Adrenal gland (tissue), 12 donors: ENCODE measurements around the gene CDH2. TPM values are rescaled to one million over a fixed set of nuclear protein-coding genes. Genes with fewer than 3 reads are reported as not detected.

Experiments
- DNase-seq, 7 donors: peaks; one replicate each; pipeline ENCODE4 v3.0.0-alpha.2; 2019 to 2020
- H3K27ac ChIP-seq, 5 donors: fragments of 200-600 bp; sonication (generic) in 4 of 5; 1 replicate in 3 of 5; 2 replicates in 2 of 5; pipeline versions ENCODE4 v1.5.1 to v1.8.0; 2016 to 2020; ENCODE audit warnings: mild to moderate bottlenecking in 1 of 5
- H3K27me3 ChIP-seq: fragments of 200-600 bp; 2 replicates; pipeline ENCODE4 v1.8.0; 2021
- H3K36me3 ChIP-seq, 2 donors: fragments of 200-600 bp; replicated peaks in 1 of 2; 1 replicate in 1 of 2; 2 replicates in 1 of 2; pipeline versions ENCODE4 v1.5.1 to v1.8.0; 2018 to 2022
- H3K4me1 ChIP-seq, 2 donors: fragments of 200-600 bp; replicated peaks in 1 of 2; 1 replicate in 1 of 2; 2 replicates in 1 of 2; pipeline versions ENCODE4 v1.5.1 to v1.8.0; 2018 to 2021
- H3K4me3 ChIP-seq, 4 donors: fragments of 200-600 bp; sonication (generic) in 3 of 4; one replicate each; pipeline ENCODE4 v1.5.1; 2016 to 2018
- H3K9me3 ChIP-seq, 3 donors: fragments of 200-600 bp; sonication (generic) in 1 of 3; replicated peaks in 1 of 3; 1 replicate in 2 of 3; 2 replicates in 1 of 3; pipeline versions ENCODE4 v1.5.1 to v1.8.0; 2016 to 2021
- POLR2A ChIP-seq, 2 donors: fragments of 450-650 bp; IDR thresholded peaks; one replicate each; pipeline ENCODE4 v1.6.1; 2017; ENCODE audit warnings: antibody characterized with exemption in 2 of 2, mild to moderate bottlenecking in 2 of 2, moderate library complexity in 1 of 2
- WGBS, 4 donors: extraction: QIAGEN DNeasy Blood & Tissue Kit in 2 of 4; methylation state at CpG; one replicate each; pipeline versions ENCODE4 v1.1.5 to v1.1.7; 2013 to 2017; 5-methylcytosine and 5-hydroxymethylcytosine counted together
- intact Hi-C, 2 donors: fragments of 100-400 bp; cut with DNase I; formaldehyde crosslinking; loops; one replicate each; pipeline versions ENCODE4 v1.14.1 to v1.15.0; 2022 to 2023
- polyA plus RNA-seq, 3 donors: library from polyadenylated mRNA; stranded (reverse); fragments of 200-250 nt in 2 of 3; fragments of 350-450 nt in 1 of 3; fragmentation: Illumina TruSeq in 1 of 3; extraction: RNeasy Lipid Tissue Mini Kit (QIAGEN cat#74804) in 1 of 3; gene quantifications; one replicate each; pipeline ENCODE4 v1.2.3, GENCODE V29; 2013 to 2014
- total RNA-seq, 9 donors: library from RNA; depleted of rRNA in 4 of 9; stranded (reverse); fragments of >200 nt in 4 of 9; fragments of 120-200 nt in 1 of 9; fragmentation: NEBNext Ultra II Directional in 1 of 9; extraction: Animal tissue kit (Norgen Biotek cat#: 25700) in 1 of 9; gene quantifications; one replicate each; pipeline versions ENCODE4 v1.1.0 to v1.2.4, GENCODE V29; 2013 to 2023
- TF ChIP-seq, protein P1 (sequence below), 6 experiments: fragments of 450-650 bp in 4 of 6; fragments of 200-600 bp in 2 of 6; sonication (generic) in 1 of 6; IDR thresholded peaks; 1 replicate in 5 of 6; 2 replicates in 1 of 6; pipeline versions ENCODE4 v1.5.1 to v1.8.0; 2016 to 2021; ENCODE audit warnings: antibody characterized with exemption in 6 of 6, mild to moderate bottlenecking in 2 of 6, moderate library complexity in 1 of 6
- donor health status: healthy with polysubstance abuse.
- donor health status: Bipolar disorder and iron deficiency.
- donor health status: DM: yes; HTN: yes; CAD: no.
- donor health status: DM: no; HTN: no; CAD: no.
- donor health status: DM: no; HTN: no; CAD: no.
- donor health status: DM: yes; HTN: yes; CAD: no.

The CDH2 gene
- total and polyA plus RNA-seq, 12 donors, result 13.9 to 305 (median 129) TPM

DNA sequence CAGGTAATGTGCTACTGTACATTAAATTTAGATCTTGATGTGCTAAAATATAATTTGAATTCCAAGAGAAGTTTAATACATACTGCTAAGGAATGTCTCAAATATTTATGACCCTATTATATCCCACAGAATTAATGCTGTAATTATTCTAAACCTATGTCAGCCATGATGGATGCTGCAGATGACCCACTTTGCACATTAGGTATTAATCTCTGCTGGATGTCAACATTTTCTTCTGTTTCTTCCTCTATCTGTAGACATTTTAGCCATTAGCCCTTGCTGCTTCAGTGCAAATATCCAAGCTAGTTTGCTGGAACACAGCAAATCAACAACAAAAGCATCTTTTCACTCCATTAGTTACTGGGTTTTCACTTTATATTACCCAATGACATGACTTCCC is 164.6 kb downstream of the CDH2 start:
- intact Hi-C loops, result no loop called here
- Histone ChIP-seq H3K4me1 (no peaks in the 10 kb centered on the region), H3K36me3 (peaks cover 0 to 4% of the 10 kb centered on the region in 2 donors), H3K27me3 (no peaks in the 10 kb centered on the region), H3K4me3 (no peak overlapping the region), H3K27ac (no peak overlapping the region), H3K9me3 (no peaks in the 10 kb centered on the region)
- no peak for DNase-seq
- no peak for TF ChIP-seq POLR2A (IDR thresholded peaks at IDR 0.05)
- TF ChIP-seq, protein P1, sequence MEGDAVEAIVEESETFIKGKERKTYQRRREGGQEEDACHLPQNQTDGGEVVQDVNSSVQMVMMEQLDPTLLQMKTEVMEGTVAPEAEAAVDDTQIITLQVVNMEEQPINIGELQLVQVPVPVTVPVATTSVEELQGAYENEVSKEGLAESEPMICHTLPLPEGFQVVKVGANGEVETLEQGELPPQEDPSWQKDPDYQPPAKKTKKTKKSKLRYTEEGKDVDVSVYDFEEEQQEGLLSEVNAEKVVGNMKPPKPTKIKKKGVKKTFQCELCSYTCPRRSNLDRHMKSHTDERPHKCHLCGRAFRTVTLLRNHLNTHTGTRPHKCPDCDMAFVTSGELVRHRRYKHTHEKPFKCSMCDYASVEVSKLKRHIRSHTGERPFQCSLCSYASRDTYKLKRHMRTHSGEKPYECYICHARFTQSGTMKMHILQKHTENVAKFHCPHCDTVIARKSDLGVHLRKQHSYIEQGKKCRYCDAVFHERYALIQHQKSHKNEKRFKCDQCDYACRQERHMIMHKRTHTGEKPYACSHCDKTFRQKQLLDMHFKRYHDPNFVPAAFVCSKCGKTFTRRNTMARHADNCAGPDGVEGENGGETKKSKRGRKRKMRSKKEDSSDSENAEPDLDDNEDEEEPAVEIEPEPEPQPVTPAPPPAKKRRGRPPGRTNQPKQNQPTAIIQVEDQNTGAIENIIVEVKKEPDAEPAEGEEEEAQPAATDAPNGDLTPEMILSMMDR (IDR thresholded peaks at IDR 0.05), result no peak

DNA sequence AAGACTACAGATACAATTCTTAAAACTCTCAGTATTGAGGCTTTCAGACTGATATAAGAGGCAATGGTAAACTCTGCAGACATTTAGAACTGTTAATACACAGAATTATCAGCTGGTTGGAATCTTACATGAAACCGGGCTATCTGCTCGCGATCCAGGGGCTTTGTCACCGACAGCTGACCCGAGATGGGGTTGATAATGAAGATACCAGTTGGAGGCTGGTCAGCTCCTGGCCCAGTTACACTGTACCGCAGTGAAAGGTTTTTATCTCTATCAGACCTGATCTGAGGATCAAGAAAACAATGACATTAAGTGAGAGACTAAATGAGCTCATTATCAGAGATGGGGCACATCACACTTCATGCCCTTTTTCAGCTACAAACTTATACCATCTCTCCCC is 167.3 kb downstream of the CDH2 start:
- 54 to 77% (median 64%) methylated on average over 6 of the region's 6 CpGs for WGBS, 4 donors
- Histone ChIP-seq H3K4me3 (no peak overlapping the region), H3K27ac (no peak overlapping the region), H3K9me3 (no peaks in the 10 kb centered on the region), H3K27me3 (no peaks in the 10 kb centered on the region), H3K4me1 (no peaks in the 10 kb centered on the region), H3K36me3 (peaks cover 0 to 4% of the 10 kb centered on the region in 2 donors)
- intact Hi-C loops, result loop anchor here (10.0 kb wide), 1 partner anchor 165 kb away; the partner anchor contains the start of gene CDH2 (in 2 of the 2)
- TF ChIP-seq, protein P1 (IDR thresholded peaks at IDR 0.05), result no peak
- no peak for TF ChIP-seq POLR2A (IDR thresholded peaks at IDR 0.05)
- no peak for DNase-seq

DNA sequence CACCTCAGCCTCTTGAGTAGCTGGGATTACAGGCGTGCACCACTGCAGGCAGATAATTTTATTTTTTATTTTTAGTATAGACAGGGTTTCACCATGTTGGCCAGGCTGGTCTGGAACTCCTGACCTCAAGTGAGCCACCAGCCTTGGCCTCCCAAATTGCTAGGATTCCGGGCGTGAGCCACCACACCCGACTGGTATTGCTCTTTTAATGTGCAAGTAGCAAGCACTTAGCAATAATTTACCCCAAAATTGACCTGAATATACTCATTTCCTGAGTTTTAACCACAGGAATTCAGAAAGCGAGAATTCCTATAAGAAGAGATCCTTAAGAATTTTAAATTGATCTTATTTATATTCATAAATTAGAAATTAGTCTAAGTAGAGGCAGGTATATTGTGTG is 169.1 kb downstream of the CDH2 start:
- 91 to 94% (median 92%) methylated on average over 5 of the region's 5 CpGs for WGBS, 4 donors
- intact Hi-C loops, result loop anchor here (10.0 kb wide), 1 partner anchor 167 kb away; the partner anchor contains the start of gene CDH2 (in 2 of the 2)
- Histone ChIP-seq H3K27ac (no peak overlapping the region), H3K27me3 (no peaks in the 10 kb centered on the region), H3K9me3 (no peaks in the 10 kb centered on the region), H3K4me1 (no peaks in the 10 kb centered on the region), H3K4me3 (no peak overlapping the region), H3K36me3 (peaks cover 0 to 4% of the 10 kb centered on the region in 2 donors)
- TF ChIP-seq POLR2A (IDR thresholded peaks at IDR 0.05), result no peak
- TF ChIP-seq, protein P1 (IDR thresholded peaks at IDR 0.05), result no peak
- no peak for DNase-seq

DNA sequence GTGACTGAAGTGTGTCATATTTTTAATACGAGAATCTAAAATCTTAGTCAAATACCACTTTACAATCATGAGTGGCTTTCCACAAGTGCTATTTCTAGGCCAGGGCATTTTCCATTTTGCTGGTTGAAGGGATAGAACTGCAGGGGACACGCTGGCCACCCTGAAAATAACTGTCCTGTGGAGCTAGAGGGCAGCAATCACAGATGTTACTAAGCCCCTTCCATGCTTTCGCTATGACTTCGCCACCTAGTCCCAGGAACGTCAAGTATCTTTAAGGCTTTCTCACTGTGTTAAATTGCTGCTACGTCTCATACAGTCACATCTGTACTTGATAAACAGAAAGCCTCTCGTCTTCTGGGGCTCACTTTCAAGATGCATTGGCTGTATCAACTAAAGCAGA is 171.8 kb downstream of the CDH2 start:
- WGBS, 4 donors, result 90 to 92% (median 91%) methylated on average over 7 of the region's 7 CpGs
- H3K36me3 ChIP-seq, result no peaks in the 10 kb centered on the region

More for the DNA sequence above, 171.8 kb downstream of the CDH2 start:
- Histone ChIP-seq H3K4me1 (no peaks in the 10 kb centered on the region), H3K27me3 (no peaks in the 10 kb centered on the region), H3K9me3 (no peaks in the 10 kb centered on the region), H3K27ac (no peak overlapping the region), H3K4me3 (no peak overlapping the region)
- no peak for DNase-seq
- TF ChIP-seq, protein P1 (IDR thresholded peaks at IDR 0.05), result no peak
- no peak for TF ChIP-seq POLR2A (IDR thresholded peaks at IDR 0.05)
- intact Hi-C loops, result loop anchor here (10.0 kb wide), 1 partner anchor 170 kb away; the partner anchor contains the start of gene CDH2 (in 2 of the 2)
